Femur (tissue), 1 donor: Measurements from ENCODE around the gene ZW10.
A peak's percentile ranks its signal among the peaks of the same experiment; 100 is the strongest.
"Not testable (repeated sequence)": the region's sequence is repeated elsewhere in the genome, so short reads cannot be mapped to it uniquely, and the experiment has no call there.

Source experiments
- DNase-seq: peaks from one replicate; pipeline ENCODE4 v3.0.0-alpha.2; 2017

Gene ZW10

GRCh38 chr11:113736323-113736722, 37.2 kb downstream of the ZW10 start:
- DNase-seq = no peak

DNA sequence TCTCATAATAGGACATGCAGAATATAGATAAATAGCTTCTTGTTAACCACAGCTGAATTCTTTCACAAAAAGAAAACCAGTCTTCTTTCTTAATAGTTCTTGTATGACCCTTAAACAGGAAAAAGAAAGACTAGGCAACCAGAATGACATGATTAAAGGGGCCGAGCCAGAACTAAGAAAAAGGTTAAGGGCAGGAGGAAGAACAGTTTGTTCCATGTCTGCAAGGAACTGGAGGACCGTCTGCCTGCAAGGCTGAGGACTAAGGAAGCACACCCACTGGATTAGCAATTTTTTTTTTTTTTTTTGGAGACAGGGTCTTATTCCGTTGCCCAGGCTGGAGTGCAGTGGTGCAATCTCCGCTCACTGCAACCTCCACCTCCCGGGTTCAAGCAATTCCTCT, 41.4 kb downstream of the ZW10 start:
- DNase-seq = no peak

GRCh38 chr11:113730887-113731726, 42.4 kb downstream of the ZW10 start:
- DNase-seq = peak; percentile 49

DNA sequence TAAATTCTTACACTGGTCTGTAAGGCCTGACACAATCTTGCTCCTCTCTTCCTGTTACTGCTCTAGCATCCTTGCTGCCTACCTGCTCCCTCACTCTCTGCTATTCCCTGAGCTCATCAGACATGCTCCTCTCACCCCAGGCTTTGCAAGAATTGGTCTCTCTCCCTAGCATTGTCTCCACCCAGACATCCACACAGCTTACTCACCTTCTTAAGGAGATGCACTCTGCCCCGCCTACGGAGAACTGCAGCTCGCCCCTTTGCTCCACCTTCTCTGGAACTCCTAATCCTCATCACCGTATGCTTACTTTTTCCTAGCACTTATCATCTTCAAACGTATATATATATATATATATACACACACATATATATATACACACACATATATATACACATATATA, 44.0 kb downstream of the ZW10 start:
- DNase-seq = no peak

DNA sequence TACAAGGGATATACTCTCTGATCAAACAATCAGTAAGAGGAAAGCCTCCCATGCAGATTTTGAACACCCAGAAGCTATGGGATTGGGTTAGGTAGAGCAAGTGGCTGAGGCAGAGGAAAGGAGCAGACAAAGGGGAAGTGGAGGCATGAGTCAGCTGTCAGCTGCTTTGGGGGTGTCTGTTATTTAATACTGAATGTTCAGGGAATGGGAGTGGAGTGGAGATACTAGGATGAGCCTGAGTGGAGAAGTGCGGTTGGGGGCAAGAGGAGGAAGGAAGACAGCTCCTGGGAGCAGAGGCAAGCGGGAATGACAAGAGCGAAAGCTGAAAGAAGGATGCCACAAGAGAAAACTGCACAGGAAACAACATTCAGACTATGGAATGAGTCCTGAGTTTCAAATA, 44.7 kb downstream of the ZW10 start:
- no peak for DNase-seq

- no peak for DNase-seq
Observed at GRCh38 chr11:113725913-113726312, 47.6 kb downstream of the ZW10 start.

GRCh38 chr11:113725407-113725806, 48.1 kb downstream of the ZW10 start:
- DNase-seq = no peak

GRCh38 chr11:113724778-113725177, 48.7 kb downstream of the ZW10 start:
- DNase-seq = no peak

GRCh38 chr11:113723787-113724186, 49.7 kb downstream of the ZW10 start:
- no peak for DNase-seq

GRCh38 chr11:113722934-113723333, 50.6 kb downstream of the ZW10 start:
- no peak for DNase-seq

- no peak for DNase-seq
Observed at GRCh38 chr11:113722221-113722620, 51.3 kb downstream of the ZW10 start.

- DNase-seq = no peak
Observed at GRCh38 chr11:113721462-113722066, 51.9 kb downstream of the ZW10 start.

DNA sequence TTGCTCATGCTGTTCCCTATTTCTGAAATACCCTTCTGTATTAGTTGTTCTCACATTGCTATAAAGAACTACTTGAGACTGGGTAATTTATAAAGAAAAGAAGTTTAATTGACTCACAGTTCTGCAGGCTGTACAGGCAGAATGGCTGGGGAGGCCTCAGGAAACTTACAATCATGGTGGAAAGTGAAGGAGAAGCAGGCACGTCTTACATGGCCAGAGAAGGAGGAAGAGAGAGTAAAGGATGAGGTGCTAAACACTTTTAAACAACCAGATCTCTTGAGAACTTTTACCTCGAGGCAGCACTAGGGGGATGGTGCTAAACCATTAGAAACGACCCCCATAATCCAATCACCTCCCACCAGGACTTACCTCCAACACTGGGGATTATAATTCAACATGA, 53.0 kb downstream of the ZW10 start:
- not testable (repeated sequence) for DNase-seq

DNA sequence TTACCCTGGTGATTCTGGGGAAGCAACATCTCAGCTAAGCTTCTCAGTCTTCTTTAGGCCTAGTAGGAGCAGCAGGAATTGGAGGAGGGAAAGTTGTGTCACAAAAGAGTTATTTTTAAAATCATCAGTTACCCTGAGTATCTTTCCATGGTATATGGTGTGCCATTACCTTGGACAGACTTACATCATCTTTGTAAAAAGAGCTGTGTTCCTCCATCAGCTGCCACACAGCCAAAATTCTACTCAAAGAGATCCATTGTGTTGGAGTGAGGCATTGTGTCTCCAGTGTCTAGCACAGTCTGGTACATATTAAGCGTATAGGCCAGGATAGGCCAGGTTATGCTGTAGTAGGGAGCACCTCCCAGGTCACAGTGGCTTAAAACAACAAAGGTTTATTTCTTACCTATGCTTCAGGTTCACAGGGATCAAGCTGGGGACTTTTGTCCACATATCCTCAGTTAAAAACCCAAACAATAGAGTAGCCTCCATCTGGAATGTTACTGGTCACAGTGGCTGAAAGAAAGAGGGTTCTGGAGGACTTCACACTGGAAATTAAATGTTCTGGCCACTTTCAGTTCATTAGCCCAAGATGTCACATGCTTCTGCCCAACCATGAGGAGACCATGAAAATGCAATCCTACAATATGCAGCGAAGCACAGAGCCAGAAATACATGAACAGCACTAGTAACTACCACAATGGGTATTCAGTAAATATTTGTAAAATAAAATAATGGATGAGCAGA, 57.4 kb downstream of the ZW10 start:
- no peak for DNase-seq

DNA sequence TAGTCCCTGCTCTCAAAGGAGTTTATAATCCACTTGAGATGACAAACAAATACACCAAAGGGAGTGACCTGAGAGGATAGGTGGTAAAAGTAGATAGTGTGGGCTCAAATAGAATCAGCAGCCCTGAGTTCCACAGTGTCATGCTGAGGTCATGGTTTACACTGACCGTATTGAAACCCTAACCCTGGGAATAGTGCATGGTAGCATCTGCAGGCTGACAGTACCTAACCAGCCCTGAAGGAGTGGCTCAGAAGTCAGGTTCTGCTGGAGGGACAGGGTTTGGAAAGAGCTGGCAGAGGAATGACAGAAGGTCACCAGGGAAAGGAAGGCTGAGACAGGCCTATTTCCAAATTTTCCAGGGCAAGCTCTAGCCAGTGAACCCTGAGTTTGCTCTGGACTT, 58.2 kb downstream of the ZW10 start:
- DNase-seq = no peak

DNA sequence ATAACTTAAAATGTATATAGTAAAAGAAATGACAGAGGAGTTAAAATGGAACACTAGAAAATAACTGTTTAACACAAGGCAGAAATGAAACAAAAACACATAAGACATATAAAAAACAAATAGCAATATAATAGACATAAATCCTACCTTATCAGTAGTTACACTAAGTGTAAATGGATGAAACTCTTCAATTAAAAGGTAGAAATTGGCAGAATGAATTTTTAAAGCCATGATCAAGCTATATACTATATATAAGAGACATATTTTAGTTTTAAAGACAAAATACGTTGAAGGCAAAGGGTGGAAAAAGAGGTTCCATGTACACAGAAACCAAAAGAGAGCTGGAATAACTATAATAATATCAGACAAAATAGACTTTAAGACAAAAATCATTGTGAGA, 62.5 kb downstream of the ZW10 start:
- no peak for DNase-seq

DNA sequence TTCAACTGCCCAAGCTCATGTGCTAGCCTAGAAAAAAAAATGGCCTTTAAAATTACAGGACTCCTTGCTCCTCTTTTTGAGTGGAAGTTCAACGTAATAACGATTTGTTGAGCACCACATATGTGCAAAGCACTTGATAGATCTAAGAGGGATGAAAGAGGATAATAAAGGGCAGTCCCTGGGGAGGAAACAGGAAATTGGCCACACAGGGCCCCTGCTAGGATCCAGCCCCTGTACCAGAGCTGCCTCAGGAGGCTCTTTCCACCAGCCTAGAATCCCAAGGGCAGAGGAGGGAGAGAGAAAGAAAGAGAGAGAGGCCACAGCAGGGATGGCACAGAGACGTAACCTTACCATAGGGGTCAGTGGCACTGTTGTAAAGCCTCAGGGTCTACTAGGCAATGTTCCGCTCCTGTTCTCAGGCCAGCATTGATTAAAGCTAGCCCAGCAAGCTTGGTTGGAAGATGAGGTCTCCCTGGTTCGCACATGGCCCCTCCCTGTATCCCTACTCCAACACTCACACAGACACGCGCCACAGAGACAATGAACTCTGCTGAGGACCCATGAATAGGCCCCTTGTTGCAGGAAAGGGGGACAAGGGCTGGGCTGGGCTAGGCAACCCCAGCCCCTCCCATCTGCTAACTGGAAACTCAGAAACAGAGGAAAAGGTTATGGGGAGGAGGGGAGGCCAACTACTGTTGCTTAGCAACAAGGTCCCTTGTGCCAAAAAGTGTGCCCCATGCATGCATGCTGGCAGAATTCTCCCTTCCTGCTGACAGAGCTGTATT, 67.4 kb downstream of the ZW10 start, which contains the start of gene TMPRSS5:
Gene TMPRSS5, minus strand, starts transcription at position 438 of the 785 bp plus-strand sequence. Its CDS starts 84 bp downstream, at position 354.
- DNase-seq = peak; percentile 42

DNA sequence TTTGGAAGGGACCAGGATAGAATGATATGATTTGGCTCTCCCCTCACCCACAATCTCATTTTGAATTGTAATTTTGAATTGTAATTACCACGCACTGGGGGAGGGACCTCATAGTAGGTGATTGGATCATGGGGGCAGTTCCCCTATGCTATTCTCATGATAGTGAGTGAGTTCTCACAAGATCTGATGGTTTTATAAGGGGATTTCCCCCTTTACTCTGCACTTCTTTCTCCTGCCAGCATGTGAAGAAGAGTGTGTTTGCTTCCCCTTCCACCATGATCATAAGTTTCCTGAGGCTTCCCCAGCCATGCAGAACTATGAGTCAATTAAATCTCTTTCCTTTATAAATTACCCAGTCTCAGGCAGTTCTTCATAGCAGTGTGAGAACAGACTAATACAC, 69.9 kb downstream of the ZW10 start:
- DNase-seq = not testable (repeated sequence)

DNA sequence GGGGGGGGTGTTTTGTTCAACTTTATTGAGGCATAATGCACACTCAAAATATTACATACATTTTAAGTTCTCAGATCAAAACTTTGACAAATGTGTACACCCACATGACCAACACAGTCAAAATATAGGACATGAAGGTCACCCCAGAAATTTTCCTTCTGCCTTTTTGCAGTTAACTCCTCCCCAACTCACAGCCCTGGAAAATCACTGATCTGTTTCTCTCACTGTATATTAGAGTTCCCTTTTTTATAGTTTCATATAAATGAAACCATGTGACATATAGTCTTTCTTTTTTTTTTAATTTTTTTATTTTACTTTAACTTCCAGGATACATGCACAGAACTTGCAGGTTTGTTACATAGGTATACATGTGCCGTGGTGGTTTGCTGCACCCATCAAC, 72.0 kb downstream of the ZW10 start:
- no peak for DNase-seq

DNA sequence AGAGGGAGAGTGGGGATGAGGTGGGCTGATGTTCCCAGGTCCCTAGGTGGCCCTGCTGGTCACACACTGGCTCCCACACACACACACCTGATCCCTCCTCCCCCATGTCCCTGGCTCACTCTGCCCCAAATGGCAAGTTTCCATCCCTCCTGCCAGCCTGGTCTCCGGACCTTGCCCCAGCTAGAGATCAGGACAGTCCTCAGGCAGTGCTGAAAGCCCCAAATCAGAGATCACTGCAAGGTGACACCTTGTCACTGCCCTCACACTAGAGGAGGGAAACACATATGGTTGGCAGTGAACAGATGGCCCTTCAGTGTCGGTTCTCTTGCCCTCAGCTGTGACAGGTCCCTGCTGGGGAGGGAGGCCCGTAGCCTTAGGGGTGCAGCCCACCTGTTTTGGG, 75.0 kb downstream of the ZW10 start:
- DNase-seq = no peak

DNA sequence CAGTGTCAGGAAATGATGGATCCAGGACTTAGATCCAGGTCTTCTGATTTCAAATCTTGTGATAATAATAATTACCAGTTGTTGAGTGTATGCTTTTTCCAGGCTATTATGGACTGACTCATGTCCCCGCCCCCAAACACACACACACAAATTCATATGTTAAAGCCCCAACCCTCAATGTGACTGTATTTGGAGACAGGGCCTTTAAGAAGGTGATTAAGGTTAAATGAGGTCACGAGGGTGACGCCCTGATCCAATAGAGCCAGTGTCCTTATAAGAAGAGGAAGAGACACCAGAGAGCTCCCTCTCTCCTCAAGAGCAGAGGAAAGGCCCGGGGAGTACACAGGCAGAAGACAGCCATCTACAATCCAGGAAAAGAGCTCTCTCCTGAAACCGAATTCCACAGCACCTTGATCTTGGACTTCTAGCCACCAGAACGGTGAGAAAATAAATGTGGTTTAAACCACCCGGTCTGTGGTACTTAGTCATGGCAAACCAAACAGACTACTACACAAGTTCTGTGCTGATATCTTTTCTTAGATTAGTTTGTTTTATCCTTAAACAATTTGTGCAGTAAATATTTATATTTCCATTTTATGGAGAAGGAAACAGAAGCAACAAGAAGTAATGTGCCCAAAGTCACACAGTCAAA, 75.6 kb downstream of the ZW10 start:
- no peak for DNase-seq

GRCh38 chr11:113697111-113697510, 76.4 kb downstream of the ZW10 start:
- DNase-seq = no peak
